HUES64 (cell line): ENCODE measurements around the gene S1PR5. TPM values are rescaled to one million over a fixed set of nuclear protein-coding genes. Genes with fewer than 3 reads are reported as not detected.

Source experiments
- H3K27ac ChIP-seq: 2 replicates; pipeline ENCODE4 v1.7.0; 2013; ENCODE audit warnings: low read depth, low read length, inconsistent platforms
- H3K27me3 ChIP-seq: 2 replicates; pipeline ENCODE4 v1.6.1; 2013; ENCODE audit warnings: mild to moderate bottlenecking, low read length; ENCODE audit not compliant: insufficient read depth
- H3K36me3 ChIP-seq: 2 replicates; pipeline ENCODE4 v1.6.1; 2013; ENCODE audit warnings: mild to moderate bottlenecking, low read length; ENCODE audit not compliant: insufficient read depth
- H3K4me1 ChIP-seq: 2 replicates; pipeline ENCODE4 v1.6.1; 2013; ENCODE audit warnings: mild to moderate bottlenecking, low read length, moderate library complexity; ENCODE audit not compliant: insufficient read depth
- H3K4me3 ChIP-seq: 2 replicates; pipeline ENCODE4 v1.5.1; 2013; ENCODE audit warnings: mild to moderate bottlenecking, low read length, moderate library complexity
- H3K9ac ChIP-seq: 2 replicates; pipeline ENCODE4 v1.6.1; 2013; ENCODE audit warnings: mild to moderate bottlenecking, low read depth, low read length
- H3K9me3 ChIP-seq: 2 replicates; pipeline ENCODE4 v1.6.1; 2013; ENCODE audit warnings: low read depth, low read length; ENCODE audit not compliant: insufficient read depth
- WGBS: fragments of 150-250, 120-280 bp; methylation state at CpG from one replicate; pipeline ENCODE4 v1.1.7; 2013; ENCODE audit warnings: missing lambda C conversion rate; 5-methylcytosine and 5-hydroxymethylcytosine counted together
- polyA plus RNA-seq, 2 experiments: library from polyadenylated mRNA; stranded (reverse); fragments of 50-300 nt; gene quantifications; one replicate each; pipeline ENCODE4 v1.2.3, GENCODE V29; 2013

S1PR5 gene, protein sequence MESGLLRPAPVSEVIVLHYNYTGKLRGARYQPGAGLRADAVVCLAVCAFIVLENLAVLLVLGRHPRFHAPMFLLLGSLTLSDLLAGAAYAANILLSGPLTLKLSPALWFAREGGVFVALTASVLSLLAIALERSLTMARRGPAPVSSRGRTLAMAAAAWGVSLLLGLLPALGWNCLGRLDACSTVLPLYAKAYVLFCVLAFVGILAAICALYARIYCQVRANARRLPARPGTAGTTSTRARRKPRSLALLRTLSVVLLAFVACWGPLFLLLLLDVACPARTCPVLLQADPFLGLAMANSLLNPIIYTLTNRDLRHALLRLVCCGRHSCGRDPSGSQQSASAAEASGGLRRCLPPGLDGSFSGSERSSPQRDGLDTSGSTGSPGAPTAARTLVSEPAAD
- 1.1 TPM for polyA plus RNA-seq (2013, experiment 1 of 2)
- polyA plus RNA-seq (2013, experiment 2 of 2) = 1.0 TPM

DNA sequence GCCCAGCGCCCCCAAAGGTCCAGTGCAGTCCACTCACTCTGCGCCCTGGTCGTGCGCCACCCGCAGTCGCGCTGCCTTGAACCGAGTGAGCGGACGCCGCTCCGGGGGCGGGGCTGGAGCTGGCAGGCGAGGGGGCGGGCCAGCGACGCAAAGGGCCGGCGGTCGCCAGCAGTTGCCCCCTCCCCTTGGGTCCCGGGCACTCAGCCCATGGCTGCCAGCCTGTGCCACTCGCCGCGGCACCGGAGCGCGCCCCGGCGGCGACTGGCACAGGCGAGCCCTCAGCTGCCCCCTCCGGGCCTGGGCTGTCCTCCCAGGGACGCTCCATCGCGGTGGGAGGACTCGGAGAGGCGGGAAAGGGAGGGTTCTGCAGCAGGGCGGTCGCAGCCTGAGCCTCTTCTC is at the start of gene S1PR5:
TSS of gene S1PR5 (minus strand) at position 87 of the 399 bp plus-strand sequence. CDS start 2,436 bp downstream, outside the sequence.
- no peaks in the 10 kb centered on the region for H3K9me3 ChIP-seq
- peaks cover 77% of the 10 kb centered on the region for H3K27me3 ChIP-seq
- peak within 1 kb of the TSS; percentile 55 for H3K4me3 ChIP-seq
- no peaks in the 10 kb centered on the region for H3K36me3 ChIP-seq
- under 1% methylated on average over 39 of the region's 39 CpGs for WGBS
- no peak within 1 kb of the TSS for H3K27ac ChIP-seq
- H3K9ac ChIP-seq = peak within 1 kb of the TSS; percentile 3; the same call in 1 of the 2 replicates
- H3K4me1 ChIP-seq = 0 out of 2 replicates have a peak, but pooled peaks cover 4% of the 10 kb centered on the region

DNA sequence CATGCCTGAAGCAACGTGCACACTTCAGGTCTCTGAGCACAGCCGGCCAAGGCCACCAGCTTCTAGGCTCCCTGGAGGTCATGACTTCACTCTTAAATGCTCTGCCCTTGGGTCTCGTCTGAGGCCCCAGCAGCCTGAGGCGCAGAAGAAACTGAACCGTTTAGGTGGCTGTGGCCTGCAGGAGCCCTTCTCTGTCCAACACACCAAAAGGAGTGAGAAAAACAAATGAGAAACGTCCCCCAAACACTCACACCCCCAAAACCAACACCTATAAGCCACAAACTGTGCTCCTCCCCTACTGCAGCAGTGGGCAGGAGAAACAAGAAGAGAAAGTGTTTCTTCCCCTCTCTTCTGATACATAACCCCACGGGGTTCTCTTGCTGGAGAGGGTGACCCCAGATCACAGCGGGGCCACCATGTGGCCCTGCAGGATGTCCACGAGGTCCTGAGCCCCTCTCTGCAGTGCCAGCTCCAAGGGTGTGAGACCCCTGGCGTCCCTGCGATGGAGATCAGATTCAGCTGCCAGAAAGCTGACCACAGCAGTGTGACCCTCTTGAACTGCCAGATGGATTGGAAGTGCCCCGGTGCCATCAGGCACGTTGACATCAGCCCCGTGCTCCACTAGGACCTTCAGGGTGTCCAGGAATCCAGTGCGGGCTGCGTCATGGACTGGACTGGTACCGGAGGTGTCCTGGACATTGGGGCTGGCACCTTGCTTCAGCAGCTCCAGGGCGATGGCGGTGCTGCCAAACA is 49.6 kb upstream of the S1PR5 start:
- Histone ChIP-seq H3K9me3 (no peaks in the 10 kb centered on the region), H3K27ac (no peak overlapping the region), H3K4me3 (peak overlapping the region; percentile 89), H3K36me3 (peaks cover 17% of the 10 kb centered on the region), H3K27me3 (peaks cover 22% of the 10 kb centered on the region), H3K9ac (no peak overlapping the region), H3K4me1 (0 out of 2 replicates have a peak, but pooled peaks cover 12% of the 10 kb centered on the region)
- WGBS = 81% methylated on average over 19 of the region's 19 CpGs

DNA sequence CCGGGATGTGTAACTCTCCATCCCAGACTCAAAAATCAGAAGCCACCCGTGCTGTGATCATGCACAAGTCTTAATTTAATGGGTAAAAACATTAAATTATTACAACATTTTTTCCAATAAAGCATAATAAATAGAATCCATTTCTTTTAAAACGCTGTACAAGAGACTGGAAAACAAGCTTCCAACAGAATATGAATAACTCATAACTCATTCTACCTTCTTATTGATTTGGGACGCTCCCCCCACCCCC is 49.1 kb upstream of the S1PR5 start:
- peaks cover 22% of the 10 kb centered on the region for H3K27me3 ChIP-seq
- 29% methylated on average over 4 of the region's 4 CpGs for WGBS
- H3K36me3 ChIP-seq = peaks cover 20% of the 10 kb centered on the region
- H3K27ac ChIP-seq = no peak overlapping the region
- H3K9me3 ChIP-seq = no peaks in the 10 kb centered on the region
- no peak overlapping the region for H3K9ac ChIP-seq
- H3K4me3 ChIP-seq = peak overlapping the region; percentile 89
- 0 out of 2 replicates have a peak, but pooled peaks cover 12% of the 10 kb centered on the region for H3K4me1 ChIP-seq

DNA sequence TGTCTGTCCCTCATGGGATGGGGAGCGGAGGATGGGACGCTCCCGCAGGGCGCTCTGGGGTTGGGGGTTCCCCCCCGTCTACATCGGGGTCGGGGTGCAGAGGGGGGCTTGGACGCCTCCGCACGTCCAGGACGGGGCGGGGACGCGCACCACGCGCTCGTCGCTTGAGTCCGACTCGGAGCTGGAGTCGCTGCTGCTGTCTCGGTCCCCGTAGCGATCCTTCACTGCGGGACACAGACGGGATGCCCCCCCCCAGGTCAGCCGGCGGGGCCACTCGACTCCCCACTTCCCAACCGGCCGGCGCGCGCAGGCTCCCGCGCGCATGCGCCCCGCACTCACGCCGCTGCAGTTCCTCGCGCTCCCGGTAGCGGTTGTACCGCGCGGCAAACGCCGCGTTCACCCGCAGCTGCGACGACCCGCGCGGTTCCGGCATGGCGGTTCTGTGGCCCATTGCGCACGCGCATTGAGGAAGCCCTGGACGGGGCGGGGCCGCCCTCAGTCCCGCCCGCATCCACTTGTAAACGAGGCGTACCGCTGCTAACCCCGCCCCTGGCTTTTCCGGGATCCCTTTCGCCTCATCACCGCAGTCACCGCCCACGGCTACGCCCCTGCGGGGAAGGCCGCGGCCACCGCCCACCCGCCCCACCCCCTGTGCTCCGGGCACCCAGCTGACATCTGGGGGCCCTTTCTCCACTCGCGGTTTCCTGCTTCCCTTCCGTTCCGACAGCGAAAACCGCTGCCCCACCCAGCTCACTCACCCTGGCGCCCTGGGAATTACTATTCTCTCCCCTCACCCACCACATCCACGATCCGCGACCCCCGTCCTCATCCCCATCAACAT is 48.5 kb upstream of the S1PR5 start, which contains the start of gene KRI1:
TSS of gene KRI1 (minus strand) at position 444 of the 841 bp plus-strand sequence. CDS start at position 433, 11 bp downstream.
- Histone ChIP-seq H3K4me1 (0 out of 2 replicates have a peak, but pooled peaks cover 12% of the 10 kb centered on the region), H3K27ac (peak within 1 kb of the TSS; percentile 93), H3K9me3 (no peaks in the 10 kb centered on the region), H3K36me3 (peaks cover 26% of the 10 kb centered on the region), H3K9ac (peak within 1 kb of the TSS; percentile 91), H3K4me3 (peak within 1 kb of the TSS; percentile 89), H3K27me3 (peaks cover 22% of the 10 kb centered on the region)
- WGBS = under 1% methylated on average over 94 of the region's 94 CpGs

DNA sequence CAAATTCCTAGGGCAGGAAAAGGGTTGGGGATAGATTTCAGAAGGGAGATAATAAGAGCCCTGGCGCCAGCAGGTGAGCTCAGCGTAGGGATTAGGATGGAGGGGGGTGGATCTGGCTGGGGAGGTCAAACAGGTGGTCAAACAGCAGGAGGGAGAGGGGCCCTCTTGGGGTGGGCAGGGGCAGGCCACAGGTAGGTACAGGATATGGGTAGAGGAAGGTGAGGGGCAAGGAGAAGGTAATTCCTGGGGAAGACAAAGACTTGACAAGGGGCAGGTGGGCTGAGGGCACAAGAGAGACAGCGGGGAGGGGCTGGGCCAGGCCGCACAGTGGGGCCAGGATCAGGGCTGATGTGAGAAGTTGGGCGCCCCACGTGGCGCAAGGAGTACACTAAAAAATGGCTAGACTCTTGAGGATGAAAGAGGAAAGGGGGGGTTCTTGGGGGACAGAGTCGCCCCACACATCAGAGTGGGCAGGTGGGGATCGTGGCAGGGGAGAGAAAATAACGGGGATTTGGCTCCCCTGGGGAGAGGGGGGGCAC is 47.9 kb upstream of the S1PR5 start:
- WGBS = 10% methylated on average over 10 of the region's 10 CpGs
- Histone ChIP-seq H3K9me3 (no peaks in the 10 kb centered on the region), H3K4me3 (peak overlapping the region; percentile 89), H3K27me3 (peaks cover 22% of the 10 kb centered on the region), H3K4me1 (0 out of 2 replicates have a peak, but pooled peaks cover 12% of the 10 kb centered on the region), H3K9ac (peak overlapping the region; percentile 91), H3K27ac (peak overlapping the region; percentile 93), H3K36me3 (peaks cover 32% of the 10 kb centered on the region)

DNA sequence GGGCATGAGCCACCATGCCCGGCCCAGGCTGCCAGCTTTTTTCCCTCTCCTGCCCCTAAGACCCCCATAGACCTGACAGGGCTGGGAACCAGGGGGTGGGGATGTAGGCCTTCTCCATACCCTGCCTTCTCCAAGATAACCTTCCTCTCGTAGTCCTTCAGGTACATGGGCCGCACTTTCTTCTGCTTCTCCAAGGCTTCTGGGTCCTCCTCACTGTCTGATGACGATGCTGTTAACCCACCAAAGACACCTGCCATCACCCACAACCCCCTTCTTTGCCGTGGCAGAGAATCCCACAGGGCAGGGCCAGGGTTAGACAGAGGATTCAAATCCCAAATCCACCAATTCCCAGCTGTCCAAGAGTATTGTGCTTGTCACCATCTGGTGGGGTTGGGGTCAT is 45.4 kb upstream of the S1PR5 start:
- Histone ChIP-seq H3K9ac (no peak overlapping the region), H3K36me3 (peaks cover 54% of the 10 kb centered on the region)

DNA sequence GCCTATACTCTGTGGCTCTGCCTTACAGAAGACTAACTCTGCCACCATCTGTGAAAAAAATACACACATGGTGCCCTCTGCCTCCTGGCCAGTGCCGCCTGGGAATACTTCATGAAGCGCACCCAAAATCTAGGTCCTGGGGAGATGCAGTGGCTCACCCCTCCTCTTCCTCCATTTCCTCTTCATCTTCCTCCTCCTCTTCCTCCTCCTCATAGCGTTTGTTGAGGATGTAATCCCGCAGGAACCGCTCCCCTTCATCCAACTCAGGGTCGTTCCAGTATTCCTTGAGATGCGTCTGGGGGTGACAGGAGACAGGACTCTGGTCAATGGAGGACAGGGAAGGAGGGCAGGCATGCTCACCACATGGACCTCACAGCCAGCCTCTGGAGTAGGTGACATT is 42.9 kb upstream of the S1PR5 start:
- H3K27me3 ChIP-seq = no peaks in the 10 kb centered on the region
- H3K4me1 ChIP-seq = no peaks in the 10 kb centered on the region
- no peak overlapping the region for H3K4me3 ChIP-seq
- no peaks in the 10 kb centered on the region for H3K9me3 ChIP-seq
- WGBS = 97% methylated on average over 7 of the region's 7 CpGs
- no peak overlapping the region for H3K9ac ChIP-seq
- H3K36me3 ChIP-seq = peaks cover 78% of the 10 kb centered on the region
- H3K27ac ChIP-seq = no peak overlapping the region

More for the DNA sequence above, 45.4 kb upstream of the S1PR5 start:
- Histone ChIP-seq H3K4me3 (no peak overlapping the region), H3K27ac (no peak overlapping the region), H3K4me1 (0 out of 2 replicates have a peak, but pooled peaks cover 7% of the 10 kb centered on the region), H3K27me3 (peaks cover 14% of the 10 kb centered on the region), H3K9me3 (no peaks in the 10 kb centered on the region)
- WGBS = 95% methylated on average over 5 of the region's 5 CpGs

DNA sequence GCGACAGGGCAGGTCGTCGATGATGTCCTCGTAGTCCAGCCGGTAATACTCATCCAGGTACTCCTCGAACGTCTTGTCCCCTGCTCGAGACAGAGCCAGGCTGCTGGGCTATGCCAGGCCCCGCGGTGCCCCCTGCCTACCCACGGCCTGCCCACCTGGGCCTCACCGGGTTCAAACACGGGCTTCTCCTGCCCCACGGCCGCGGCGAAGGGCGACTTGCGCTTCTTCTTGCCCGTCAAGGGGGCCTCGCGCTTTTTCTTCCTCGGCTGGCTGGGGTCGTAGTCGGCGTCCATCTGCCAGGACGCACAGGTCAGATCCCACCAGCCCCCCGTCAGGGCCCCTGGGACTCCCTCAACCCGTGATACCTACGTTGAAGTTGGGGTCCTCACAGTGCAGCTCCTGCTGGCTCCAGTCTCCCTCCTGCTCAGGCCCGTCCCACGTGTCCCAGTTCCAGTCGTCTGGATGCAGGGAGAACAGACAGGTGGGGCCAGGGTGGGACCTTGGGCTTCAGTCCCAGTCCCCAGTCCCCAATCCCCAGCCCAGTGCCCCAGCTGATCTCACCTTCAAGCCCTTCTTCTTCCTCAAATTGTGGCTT is 40.5 kb upstream of the S1PR5 start:
- H3K4me3 ChIP-seq = no peak overlapping the region
- H3K27ac ChIP-seq = no peak overlapping the region
- H3K9me3 ChIP-seq = no peaks in the 10 kb centered on the region
- no peaks in the 10 kb centered on the region for H3K4me1 ChIP-seq
- no peak overlapping the region for H3K9ac ChIP-seq
- no peaks in the 10 kb centered on the region for H3K27me3 ChIP-seq
- H3K36me3 ChIP-seq = peaks cover 92% of the 10 kb centered on the region
- 96% methylated on average over 33 of the region's 33 CpGs for WGBS

DNA sequence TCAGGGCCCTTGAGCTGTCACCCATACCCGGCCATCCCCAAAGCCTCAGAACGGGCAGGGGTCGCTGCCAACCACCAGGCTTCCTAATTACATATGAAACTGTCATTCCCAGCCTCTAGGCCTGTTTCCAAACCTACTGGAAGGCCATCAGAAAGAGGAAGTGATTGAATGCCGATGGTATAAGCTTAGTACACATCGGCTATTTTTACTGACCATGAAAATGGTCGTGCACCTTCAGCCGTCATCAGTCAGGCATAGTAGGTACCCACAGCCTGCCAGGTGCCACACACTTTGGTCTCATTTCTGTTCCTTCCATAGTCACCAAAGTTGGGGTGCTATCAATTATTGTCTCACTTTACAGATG is 38.3 kb upstream of the S1PR5 start:
- H3K9ac ChIP-seq = no peak overlapping the region
- no peak overlapping the region for H3K27ac ChIP-seq
- H3K4me1 ChIP-seq = no peaks in the 10 kb centered on the region
- no peaks in the 10 kb centered on the region for H3K27me3 ChIP-seq
- H3K36me3 ChIP-seq = peaks cover 86% of the 10 kb centered on the region
- 93% methylated on average over 7 of the region's 7 CpGs for whole genome bisulfite sequencing
- H3K9me3 ChIP-seq = no peaks in the 10 kb centered on the region
- no peak overlapping the region for H3K4me3 ChIP-seq
